Neutrophil (primary cell): ENCODE data around the gene CTBP2.

Source experiments
- H3K27ac ChIP-seq: fragments of 200-600 bp; sonication (generic); 2 replicates; pipeline ENCODE4 v1.5.1; 2016; ENCODE audit warnings: mild to moderate bottlenecking, moderate library complexity
- H3K27me3 ChIP-seq: fragments of 200-600 bp; sonication (generic); 2 replicates; pipeline ENCODE4 v1.6.0; 2016; ENCODE audit warnings: mild to moderate bottlenecking
- H3K36me3 ChIP-seq: fragments of 200-600 bp; sonication (generic); 2 replicates; pipeline ENCODE4 v1.5.1; 2017
- H3K4me1 ChIP-seq, 2 experiments: fragments of 200-600 bp in 1 of 2; sonication (generic) in 1 of 2; 1 replicate in 1 of 2; 2 replicates in 1 of 2; pipeline versions ENCODE4 v1.5.1 to v1.6.1; 2013 to 2016; ENCODE audit warnings: low read depth in 1 of 2, low read length in 1 of 2, mild to moderate bottlenecking in 1 of 2, moderate library complexity in 1 of 2; ENCODE audit not compliant: control insufficient read depth in 1 of 2, insufficient read depth in 1 of 2
- H3K4me3 ChIP-seq, 2 experiments: fragments of 200-600 bp in 1 of 2; sonication (generic) in 1 of 2; 1 replicate in 1 of 2; 2 replicates in 1 of 2; pipeline ENCODE4 v1.5.1; 2013 to 2016; ENCODE audit warnings: low read depth in 1 of 2, low read length in 1 of 2, mild to moderate bottlenecking in 1 of 2, moderate library complexity in 1 of 2
- H3K9me3 ChIP-seq: fragments of 200-600 bp; sonication (generic); 2 replicates; pipeline ENCODE4 v1.5.1; 2016
- TF ChIP-seq, protein P1 (sequence below): fragments of 200-600 bp; sonication (generic); IDR thresholded peaks from 2 replicates; pipeline ENCODE4 v1.5.1; 2016; ENCODE audit warnings: antibody characterized with exemption

The CTBP2 gene

DNA sequence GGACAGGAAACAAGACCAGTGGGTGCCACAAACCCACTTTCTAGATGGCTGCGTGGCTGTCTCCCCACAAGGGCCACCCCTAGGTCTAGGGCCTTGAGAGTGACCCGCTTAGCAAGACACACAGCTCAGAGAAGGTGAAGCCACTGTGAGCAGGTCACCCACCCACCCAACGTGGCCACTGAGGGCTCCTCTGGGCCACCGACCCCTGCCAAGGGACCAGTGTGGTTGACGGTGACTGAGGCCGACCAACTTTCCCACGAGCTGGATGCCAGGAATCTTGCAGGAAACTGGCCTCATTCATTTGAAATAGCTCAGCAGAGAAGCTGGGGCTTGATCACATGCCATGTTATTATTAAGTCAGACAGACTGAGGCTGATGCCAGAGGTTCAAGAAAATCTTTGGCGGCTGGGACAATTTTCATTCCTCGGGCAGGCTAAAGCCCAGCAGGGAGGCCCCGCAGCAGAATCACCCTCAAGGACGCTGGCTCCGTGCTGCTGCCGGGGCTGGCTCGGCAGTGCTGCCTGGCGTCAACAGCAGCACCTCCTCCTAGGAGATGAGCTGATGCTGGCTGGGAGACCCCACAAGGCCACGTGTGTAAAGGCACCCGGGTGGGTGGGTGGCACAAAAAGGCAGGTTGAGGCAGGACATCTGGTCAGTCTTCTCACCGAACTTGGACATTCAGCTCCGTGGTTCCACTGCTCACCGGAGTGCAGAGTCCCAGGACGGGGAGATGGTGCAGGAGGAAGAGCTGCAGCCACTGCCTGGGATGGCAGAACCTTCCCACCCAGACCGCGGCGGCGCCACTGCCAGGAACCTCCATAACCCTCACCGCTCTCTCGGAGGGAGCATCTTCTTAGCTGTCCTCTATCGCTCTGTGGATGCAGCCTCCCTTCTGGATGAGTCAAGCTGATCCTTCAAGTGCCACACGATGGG is 160.7 kb downstream of the CTBP2 start:
- Histone ChIP-seq H3K27ac (no peak overlapping the region), H3K27me3 (no peaks in the 10 kb centered on the region), H3K4me3 (no peak overlapping the region), H3K9me3 (no peaks in the 10 kb centered on the region), H3K36me3 (peaks cover 100% of the 10 kb centered on the region), H3K4me1 (no peaks in the 10 kb centered on the region)
- TF ChIP-seq, protein P1, sequence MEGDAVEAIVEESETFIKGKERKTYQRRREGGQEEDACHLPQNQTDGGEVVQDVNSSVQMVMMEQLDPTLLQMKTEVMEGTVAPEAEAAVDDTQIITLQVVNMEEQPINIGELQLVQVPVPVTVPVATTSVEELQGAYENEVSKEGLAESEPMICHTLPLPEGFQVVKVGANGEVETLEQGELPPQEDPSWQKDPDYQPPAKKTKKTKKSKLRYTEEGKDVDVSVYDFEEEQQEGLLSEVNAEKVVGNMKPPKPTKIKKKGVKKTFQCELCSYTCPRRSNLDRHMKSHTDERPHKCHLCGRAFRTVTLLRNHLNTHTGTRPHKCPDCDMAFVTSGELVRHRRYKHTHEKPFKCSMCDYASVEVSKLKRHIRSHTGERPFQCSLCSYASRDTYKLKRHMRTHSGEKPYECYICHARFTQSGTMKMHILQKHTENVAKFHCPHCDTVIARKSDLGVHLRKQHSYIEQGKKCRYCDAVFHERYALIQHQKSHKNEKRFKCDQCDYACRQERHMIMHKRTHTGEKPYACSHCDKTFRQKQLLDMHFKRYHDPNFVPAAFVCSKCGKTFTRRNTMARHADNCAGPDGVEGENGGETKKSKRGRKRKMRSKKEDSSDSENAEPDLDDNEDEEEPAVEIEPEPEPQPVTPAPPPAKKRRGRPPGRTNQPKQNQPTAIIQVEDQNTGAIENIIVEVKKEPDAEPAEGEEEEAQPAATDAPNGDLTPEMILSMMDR: no peak

DNA sequence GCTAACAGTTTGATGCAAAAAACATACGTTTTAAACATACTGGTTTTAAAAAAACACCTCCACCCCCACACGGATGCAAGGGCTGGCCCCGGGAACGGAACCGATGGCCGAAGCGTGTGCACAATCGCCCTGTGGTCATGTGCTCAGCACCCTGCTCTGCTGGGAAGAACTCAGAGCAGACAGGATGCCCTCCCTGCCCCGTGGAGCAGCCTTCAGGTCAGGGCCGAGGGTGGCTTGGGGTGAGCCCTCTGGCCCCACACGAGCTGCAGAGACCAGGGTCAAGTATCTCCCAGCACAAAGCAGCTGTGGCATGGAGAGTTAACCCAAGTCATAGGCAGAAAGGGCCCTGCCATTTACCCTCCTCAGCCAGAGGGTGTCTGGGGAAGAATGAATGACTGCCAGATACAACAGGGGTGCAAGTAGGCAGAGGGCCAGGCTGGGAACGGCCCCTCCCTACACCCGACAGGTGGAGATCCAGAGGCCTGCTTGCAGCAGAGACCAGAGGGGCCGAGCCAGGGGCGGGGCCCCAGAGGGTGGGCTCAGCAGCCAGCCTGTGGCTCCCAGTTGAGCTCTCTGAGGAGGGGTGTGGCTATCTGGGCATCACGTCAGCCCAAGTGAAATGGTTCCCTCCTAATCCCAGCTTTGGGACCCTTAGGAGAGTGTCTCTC is 161.6 kb downstream of the CTBP2 start:
- Histone ChIP-seq H3K36me3 (peaks cover 100% of the 10 kb centered on the region), H3K4me1 (no peaks in the 10 kb centered on the region)
- TF ChIP-seq, protein P1: no peak

DNA sequence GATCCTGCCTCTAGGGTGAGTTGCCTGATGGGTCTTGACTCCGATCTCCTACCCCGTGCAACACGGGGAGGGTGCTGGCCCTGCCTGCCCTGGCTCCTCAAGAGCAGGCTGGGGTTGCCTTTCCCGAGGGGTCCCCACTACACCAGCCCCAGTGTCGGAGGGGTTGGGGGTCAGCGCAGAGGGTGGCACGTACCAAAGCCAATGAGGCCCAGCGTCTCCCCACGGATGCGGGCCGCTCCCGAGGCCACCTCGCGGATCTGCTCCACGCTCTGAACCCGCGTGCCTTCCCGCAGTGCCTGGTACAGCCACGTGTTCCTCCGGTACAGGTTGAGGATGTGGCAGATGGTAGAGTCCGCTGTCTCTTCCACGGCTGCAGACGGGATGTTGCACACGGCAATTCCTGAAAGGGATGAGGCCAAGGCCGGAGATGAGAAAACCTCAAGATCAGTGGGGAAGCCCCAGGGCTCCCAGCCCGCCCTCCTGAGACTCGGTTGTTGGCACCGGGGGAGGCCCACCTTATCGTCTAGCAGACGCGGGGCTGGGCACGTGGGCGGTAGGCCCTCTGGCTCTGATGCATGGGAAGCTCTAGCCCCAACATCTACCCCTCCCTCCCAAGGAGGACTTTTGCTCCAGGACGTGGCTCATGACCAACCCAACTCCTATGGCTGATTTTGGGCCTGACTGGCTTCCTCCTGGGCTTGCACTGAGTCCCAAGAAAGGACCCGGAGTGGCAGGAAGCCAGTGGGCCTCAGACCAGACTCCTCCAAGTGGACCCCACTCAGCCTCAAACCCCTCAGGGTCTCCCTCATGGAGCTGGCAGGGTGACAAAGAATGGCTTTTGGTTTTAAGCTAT is 162.4 kb downstream of the CTBP2 start:
- Histone ChIP-seq H3K4me1 (no peaks in the 10 kb centered on the region), H3K36me3 (peaks cover 100% of the 10 kb centered on the region), H3K4me3 (no peak overlapping the region), H3K27ac (no peak overlapping the region), H3K27me3 (no peaks in the 10 kb centered on the region), H3K9me3 (no peaks in the 10 kb centered on the region)
- TF ChIP-seq, protein P1: no peak

More for the DNA sequence above, 161.6 kb downstream of the CTBP2 start:
- H3K27ac ChIP-seq: no peak overlapping the region
- H3K9me3 ChIP-seq: no peaks in the 10 kb centered on the region
- H3K27me3 ChIP-seq: no peaks in the 10 kb centered on the region
- H3K4me3 ChIP-seq: no peak overlapping the region

DNA sequence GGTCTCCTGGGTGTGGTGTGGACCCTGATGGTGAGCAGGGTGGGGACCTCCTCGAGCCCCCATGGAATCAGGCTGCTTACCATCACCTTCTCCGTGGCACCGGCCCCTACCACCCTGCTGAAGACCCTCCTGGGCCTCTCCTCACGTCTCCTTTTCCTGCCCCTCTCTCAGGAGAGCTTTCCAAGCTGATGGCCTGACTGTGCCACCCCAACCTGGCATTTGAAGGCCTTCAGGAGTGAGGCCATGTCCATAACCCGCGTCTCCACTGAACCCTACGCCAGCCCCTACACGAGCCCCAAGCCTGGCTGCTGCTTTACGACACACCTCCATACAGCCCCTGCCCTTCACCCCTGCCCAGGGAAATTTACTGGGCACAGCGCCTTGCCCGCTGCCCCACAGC is 163.1 kb downstream of the CTBP2 start:
- Histone ChIP-seq H3K4me1 (no peaks in the 10 kb centered on the region), H3K36me3 (peaks cover 100% of the 10 kb centered on the region), H3K27ac (no peak overlapping the region), H3K9me3 (no peaks in the 10 kb centered on the region), H3K4me3 (no peak overlapping the region), H3K27me3 (no peaks in the 10 kb centered on the region)
- TF ChIP-seq, protein P1: no peak

DNA sequence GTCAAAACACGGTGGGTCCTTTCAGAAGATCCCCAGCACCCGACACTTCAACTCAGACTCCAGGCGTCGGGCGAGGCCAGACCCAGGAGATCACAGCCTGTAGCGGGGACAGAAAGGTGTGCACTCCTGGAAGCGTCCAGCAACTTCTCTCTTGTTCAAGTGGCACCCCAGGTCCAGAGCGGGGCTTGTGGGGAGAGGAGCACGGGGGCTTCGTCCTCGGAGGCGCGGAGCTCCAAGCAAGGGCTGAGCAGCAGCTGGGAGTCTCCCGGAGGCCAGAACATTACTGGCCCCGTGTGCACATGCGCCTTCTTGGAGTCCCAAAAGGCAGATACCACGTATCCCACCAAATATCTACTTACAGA is 163.5 kb downstream of the CTBP2 start:
- H3K36me3 ChIP-seq: peaks cover 100% of the 10 kb centered on the region
- no peaks in the 10 kb centered on the region for H3K9me3 ChIP-seq
- no peaks in the 10 kb centered on the region for H3K27me3 ChIP-seq
- H3K4me3 ChIP-seq: no peak overlapping the region
- TF ChIP-seq, protein P1: no peak
- H3K4me1 ChIP-seq: no peaks in the 10 kb centered on the region
- H3K27ac ChIP-seq: no peak overlapping the region
